OCI-LY3 (cell line): ENCODE measurements around the gene TIMM8B.

ENCODE experiments used
- EZH2phosphoT487 ChIP-seq: fragments of 200-600 bp; shearing (Covaris generic); IDR thresholded peaks from 2 replicates; pipeline ENCODE4 v1.6.1; 2018; ENCODE audit warnings: antibody characterized with exemption, mixed run types, low read depth
- TF ChIP-seq, protein P1 (sequence below): fragments of 200-600, 300-600 bp; sonication (generic); IDR thresholded peaks from 2 replicates; pipeline ENCODE4 v1.5.1; 2014; ENCODE audit warnings: antibody characterized with exemption, low read length, low read depth

DNA sequence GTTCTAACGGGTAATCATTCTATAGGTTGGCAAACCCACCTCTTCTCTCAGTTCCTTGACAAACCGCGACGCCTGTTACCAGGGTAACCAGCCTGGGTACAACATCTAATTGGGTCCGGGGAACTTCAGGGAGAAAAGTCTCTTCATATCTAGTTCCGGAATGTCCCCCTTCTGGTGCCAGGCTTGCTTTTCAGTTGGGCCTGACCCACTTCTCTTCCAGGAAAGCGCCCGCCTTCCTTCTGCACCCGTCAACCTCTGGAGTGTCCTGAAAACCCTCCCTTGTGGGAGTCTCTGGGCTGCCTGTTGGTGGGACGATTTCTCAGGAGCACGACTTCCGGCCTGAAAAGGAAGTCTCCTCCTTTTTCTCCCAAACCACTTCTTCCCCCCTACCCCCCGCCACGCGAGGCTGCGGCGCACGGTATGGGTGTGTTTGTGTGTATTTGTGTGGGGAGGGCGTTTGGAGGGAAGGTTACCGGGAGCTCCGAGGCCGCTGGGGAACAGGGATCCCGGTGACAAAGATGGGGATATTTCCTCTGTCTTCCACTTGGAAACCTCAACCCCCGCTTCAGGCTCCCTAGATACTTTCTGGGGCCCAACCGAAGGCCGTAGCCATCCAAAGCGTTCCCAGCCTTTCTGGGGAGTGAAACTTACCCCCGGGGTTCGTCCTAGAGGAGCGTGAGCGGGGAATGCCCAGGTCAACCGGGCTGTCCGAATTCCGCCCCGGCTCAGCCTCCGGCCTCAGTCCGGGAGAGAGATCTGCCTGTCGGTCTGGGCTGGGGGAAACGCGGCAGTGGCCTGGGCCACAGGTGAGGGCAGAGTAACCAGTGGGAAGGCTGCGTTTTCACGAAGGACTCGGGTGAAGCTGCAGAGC, 12.4 kb downstream of the TIMM8B start, which contains the start of the genes NKAPD1 and PIH1D2:
- no peak for TF ChIP-seq EZH2phosphoT487
- TF ChIP-seq, protein P1, sequence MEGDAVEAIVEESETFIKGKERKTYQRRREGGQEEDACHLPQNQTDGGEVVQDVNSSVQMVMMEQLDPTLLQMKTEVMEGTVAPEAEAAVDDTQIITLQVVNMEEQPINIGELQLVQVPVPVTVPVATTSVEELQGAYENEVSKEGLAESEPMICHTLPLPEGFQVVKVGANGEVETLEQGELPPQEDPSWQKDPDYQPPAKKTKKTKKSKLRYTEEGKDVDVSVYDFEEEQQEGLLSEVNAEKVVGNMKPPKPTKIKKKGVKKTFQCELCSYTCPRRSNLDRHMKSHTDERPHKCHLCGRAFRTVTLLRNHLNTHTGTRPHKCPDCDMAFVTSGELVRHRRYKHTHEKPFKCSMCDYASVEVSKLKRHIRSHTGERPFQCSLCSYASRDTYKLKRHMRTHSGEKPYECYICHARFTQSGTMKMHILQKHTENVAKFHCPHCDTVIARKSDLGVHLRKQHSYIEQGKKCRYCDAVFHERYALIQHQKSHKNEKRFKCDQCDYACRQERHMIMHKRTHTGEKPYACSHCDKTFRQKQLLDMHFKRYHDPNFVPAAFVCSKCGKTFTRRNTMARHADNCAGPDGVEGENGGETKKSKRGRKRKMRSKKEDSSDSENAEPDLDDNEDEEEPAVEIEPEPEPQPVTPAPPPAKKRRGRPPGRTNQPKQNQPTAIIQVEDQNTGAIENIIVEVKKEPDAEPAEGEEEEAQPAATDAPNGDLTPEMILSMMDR, result no peak
